Measurements from ENCODE around the gene SMIM36. TPM values are rescaled to one million over a fixed set of nuclear protein-coding genes. Genes with fewer than 3 reads are reported as not detected.

Gene SMIM36
- total and polyA plus RNA-seq, 2 of the 8 experiments (the other 6 are each of a cell fraction or from before 2014, with no cell fraction given): not detected

DNA sequence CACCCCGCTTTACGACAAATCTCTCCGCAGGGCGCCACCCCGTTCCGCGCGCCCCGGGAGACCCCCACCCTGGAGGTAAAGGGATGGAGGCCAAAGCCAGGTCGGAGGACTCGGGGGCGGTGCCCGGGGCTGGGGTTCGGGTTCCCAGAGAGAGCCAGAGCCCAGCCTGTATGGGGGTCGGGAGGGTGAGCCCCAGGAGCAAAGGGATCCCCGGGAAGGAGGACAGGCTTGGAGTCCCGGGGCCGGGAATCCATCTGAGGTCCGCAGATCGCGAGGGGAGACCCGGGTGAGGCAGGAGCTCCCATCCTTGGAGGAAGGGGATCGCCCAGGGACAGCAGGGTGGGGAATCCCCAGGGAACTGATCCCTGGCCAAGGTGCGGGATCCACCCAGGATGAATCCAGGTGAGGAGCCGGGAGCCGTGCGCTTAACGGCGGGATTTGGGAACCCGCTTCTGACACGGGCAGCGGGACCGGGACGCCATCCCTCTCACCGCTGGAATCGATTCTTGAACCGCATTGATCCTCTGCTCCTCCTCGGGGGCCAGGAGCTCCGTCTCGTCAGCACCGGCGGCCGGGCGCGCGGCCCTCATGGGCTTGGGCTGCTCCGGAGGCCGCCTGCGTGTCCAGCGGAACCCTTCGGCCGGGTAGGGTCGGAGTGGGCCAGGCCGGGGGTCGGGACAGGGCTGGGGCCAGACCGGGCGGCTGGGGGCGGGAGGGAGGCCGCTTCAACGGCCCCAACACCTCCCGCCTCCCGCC, 89.9 kb downstream of the SMIM36 start, which contains the start of gene MMD (continued):
- TF ChIP-seq SIX5 (IDR thresholded peaks at IDR 0.05; ENCODE audit: low read depth, low read length) (no peak), CTBP2 (IDR thresholded peaks at IDR 0.05; ENCODE audit: borderline replicate concordance, insufficient read depth, insufficient read length, low read length) (no peak), RNF2 (IDR thresholded peaks at IDR 0.05; ENCODE audit: borderline replicate concordance, low read depth, low read length, missing control alignments, poor library complexity, severe bottlenecking) (no peak), RBBP5 (IDR thresholded peaks at IDR 0.05; ENCODE audit: borderline replicate concordance, low read depth, low read length) (peak; percentile 36), SIN3A (conservative IDR thresholded peaks at IDR 0.05 in 1 of 2, IDR thresholded peaks at IDR 0.05 in 1 of 2; ENCODE audit: low read depth in 1 of 2, low read length in 2 of 2) (peak in 1 of 2 experiments; percentile 25; a peak in 1 of 4 replicates), TBP (IDR thresholded peaks at IDR 0.05; ENCODE audit: low read depth, low read length) (no peak), CHD1 (IDR thresholded peaks at IDR 0.05; ENCODE audit: low read depth, low read length) (no peak), TAF1 (IDR thresholded peaks at IDR 0.05; ENCODE audit: low read depth, low read length) (peak; percentile 41; the same call in 1 of the 2 replicates), MAFK (IDR thresholded peaks at IDR 0.05; ENCODE audit: low read depth, low read length) (no peak), YY1 (IDR thresholded peaks at IDR 0.05; ENCODE audit: low read depth, low read length) (0 out of 2 replicates have a peak, but pooled peaks have one; percentile 2), NANOG (IDR thresholded peaks at IDR 0.05; ENCODE audit: insufficient read depth, low read depth, low read length, poor library complexity, severe bottlenecking) (no peak), CREB1 (IDR thresholded peaks at IDR 0.05) (peak; percentile 22; the same call in 1 of the 2 replicates), SP1 (IDR thresholded peaks at IDR 0.05; ENCODE audit: low read depth, low read length) (no peak), RFX5 (IDR thresholded peaks at IDR 0.05; ENCODE audit: borderline replicate concordance, low read depth, low read length) (no peak), KDM1A (IDR thresholded peaks at IDR 0.05; ENCODE audit: borderline replicate concordance, low read length) (no peak; the same call in 1 of the 2 replicates), POU5F1 (IDR thresholded peaks at IDR 0.05; ENCODE audit: low read depth, low read length) (no peak), RAD21 (IDR thresholded peaks at IDR 0.05 in 1 of 2, conservative IDR thresholded peaks at IDR 0.05 in 1 of 2; ENCODE audit: low read depth in 2 of 2, low read length in 2 of 2) (no peak), JUN (IDR thresholded peaks at IDR 0.05; ENCODE audit: low read depth, low read length) (no peak), JUND (IDR thresholded peaks at IDR 0.05; ENCODE audit: low read length) (no peak), PHF8 (conservative IDR thresholded peaks at IDR 0.05; ENCODE audit: low read depth, low read length) (peak; percentile 77), SUZ12 (IDR thresholded peaks at IDR 0.05; ENCODE audit: low read length) (no peak), FOSL1 (IDR thresholded peaks at IDR 0.05; ENCODE audit: insufficient read depth, low read depth, low read length) (no peak), SP4 (IDR thresholded peaks at IDR 0.05; ENCODE audit: low read length) (no peak), HDAC6 (IDR thresholded peaks at IDR 0.05; ENCODE audit: low read depth, low read length) (no peak)

Measured in H1 (cell line).